Omental fat pad (tissue), 4 donors: Measurements from ENCODE around the gene OXER1. TPM values are rescaled to one million over a fixed set of nuclear protein-coding genes. Genes with fewer than 3 reads are reported as not detected.

ENCODE experiments used
- ATAC-seq: fragments of 150-250 bp; one replicate; pipeline ENCODE4 v1.9.1; 2016; ENCODE audit warnings: mild to moderate bottlenecking, moderate library complexity; ENCODE audit not compliant: low FRiP score
- DNase-seq: peaks from one replicate; pipeline ENCODE4 v3.0.0-alpha.2; 2019; ENCODE audit warnings: low spot score
- CTCF ChIP-seq, 3 donors: fragments of 450-650 bp; IDR thresholded peaks; one replicate each; pipeline ENCODE4 v1.5.1; 2016 to 2017; ENCODE audit warnings: antibody characterized with exemption in 3 of 3, mild to moderate bottlenecking in 3 of 3, moderate library complexity in 2 of 3
- total RNA-seq, 4 donors: library from RNA; depleted of rRNA; stranded (reverse); fragments of >200 nt; gene quantifications; one replicate each; pipeline ENCODE4 v1.1.0, GENCODE V29; 2016

The OXER1 gene
- total RNA-seq, 4 donors from 2014 or later = 0.44 to 0.96 (median 0.65) TPM; not detected in 1

DNA sequence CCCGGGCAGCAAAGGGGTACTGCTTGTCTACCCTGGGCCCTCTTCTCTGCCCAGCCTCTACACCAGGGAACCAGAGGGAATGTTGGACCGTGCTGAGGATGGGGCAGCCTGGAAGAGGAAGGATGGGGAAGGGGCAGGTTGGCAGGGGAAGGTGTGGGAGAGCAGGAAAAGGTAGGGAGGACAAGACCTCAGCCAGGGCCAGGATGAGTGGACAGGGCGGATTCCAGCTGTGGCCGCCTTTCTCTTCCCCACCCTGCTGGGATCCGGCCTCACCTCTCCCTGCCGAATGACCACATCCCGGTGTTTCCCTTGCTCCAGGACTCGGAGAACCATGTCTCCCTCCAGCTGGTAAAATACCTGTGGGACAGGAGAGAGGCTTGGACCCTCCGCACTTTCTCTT lies 19.6 kb upstream of the OXER1 start:
- ATAC-seq = no peak
- DNase-seq = no peak
- TF ChIP-seq CTCF (IDR thresholded peaks at IDR 0.05) = no peak

- no peak for TF ChIP-seq CTCF (IDR thresholded peaks at IDR 0.05)
- ATAC-seq (no peak), DNase-seq (no peak)
These were observed 17.2 kb upstream of the OXER1 start for GRCh38 chr2:42781181-42781580.

DNA sequence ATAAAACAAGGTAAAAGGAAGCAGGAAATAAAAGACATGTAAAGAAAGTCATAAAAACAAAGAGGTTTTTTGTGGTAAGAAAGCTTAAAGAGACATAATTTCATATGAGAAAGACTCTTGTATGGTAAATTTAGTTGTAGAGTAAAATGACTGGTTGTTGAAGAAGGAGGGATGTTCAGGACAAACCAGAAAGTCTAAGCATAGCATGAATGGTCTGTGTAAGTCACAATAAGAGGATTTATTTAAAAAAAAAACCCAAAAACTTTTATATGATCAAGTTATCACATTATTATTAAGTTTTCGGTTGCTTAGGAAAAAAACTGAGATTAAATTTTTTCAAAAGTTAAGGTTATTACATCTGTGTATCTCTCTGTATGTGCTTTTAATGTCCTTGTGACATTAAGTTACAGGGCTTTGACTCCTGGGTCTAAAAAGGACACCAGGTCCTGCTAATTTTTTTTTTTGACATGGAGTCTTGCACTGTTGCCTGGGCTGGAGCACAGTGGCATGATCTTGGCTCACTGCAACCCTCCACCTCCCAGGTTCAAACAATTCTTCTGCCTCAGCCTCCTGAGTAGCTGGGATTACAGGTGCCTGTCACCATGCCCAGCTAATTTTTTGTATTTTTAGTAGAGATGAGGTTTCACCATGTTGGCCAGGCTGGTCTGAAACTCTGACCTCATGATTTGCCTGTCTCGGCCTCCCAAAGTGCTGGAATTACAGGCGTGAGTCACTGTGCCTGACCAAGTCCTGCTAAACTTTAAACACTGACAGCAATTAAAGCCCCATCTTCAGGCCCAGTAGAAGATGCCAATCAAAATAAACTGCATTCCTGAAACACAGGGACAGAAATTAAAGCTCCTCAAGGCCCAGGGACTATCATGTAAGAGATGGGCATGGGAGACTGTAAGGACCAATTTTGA lies 14.2 kb upstream of the OXER1 start:
- TF ChIP-seq CTCF (IDR thresholded peaks at IDR 0.05) = no peak
- DNase-seq = no peak
- no peak for ATAC-seq

GRCh38 chr2:42775810-42776209 lies 11.9 kb upstream of the OXER1 start:
- no peak for TF ChIP-seq CTCF (IDR thresholded peaks at IDR 0.05)
- no peak for DNase-seq
- no peak for ATAC-seq

GRCh38 chr2:42775186-42775585 lies 11.3 kb upstream of the OXER1 start:
- no peak for ATAC-seq
- no peak for TF ChIP-seq CTCF (IDR thresholded peaks at IDR 0.05)

GRCh38 chr2:42771546-42772153 lies 7.7 kb upstream of the OXER1 start:
- ATAC-seq (no peak), DNase-seq (no peak)
- TF ChIP-seq CTCF (IDR thresholded peaks at IDR 0.05) = no peak

More at GRCh38 chr2:42775186-42775585, 11.3 kb upstream of the OXER1 start:
- no peak for DNase-seq
